Measurements from ENCODE around the gene LOX.

DNA sequence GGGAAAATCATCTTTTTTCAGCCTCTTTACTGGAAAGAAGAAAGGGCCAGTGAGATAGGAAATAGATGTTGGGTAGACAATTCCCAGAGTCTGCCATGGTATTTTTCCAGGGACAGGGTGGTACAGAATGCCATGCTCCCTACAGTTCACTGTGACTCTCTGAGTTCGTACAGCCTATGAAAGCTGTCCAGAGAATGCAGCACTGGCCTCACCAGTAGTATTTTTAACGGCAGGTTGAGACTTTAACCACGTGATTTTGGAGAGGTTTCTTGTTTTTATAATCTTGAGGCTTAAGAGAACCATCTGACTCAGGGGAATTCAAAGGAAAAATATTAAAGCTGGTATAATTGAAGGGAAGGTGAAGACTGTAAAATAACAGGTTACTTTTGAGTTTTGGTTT, 41.1 kb upstream of the LOX start:
- TF ChIP-seq CTCF (IDR thresholded peaks at IDR 0.05) (no peak), POLR2A (IDR thresholded peaks at IDR 0.05) (no peak), POLR2AphosphoS5 (IDR thresholded peaks at IDR 0.05) (no peak)

All from gastroesophageal sphincter (tissue), 3 donors.